SU-DHL-6 (cell line): Measurements from ENCODE around the gene COX8C.
"Not testable (repeated sequence)": the region's sequence is repeated elsewhere in the genome, so short reads cannot be mapped to it uniquely, and the experiment has no call there.

Source experiments
- H2AFZ ChIP-seq: fragments of 200-600 bp; sonication (generic); 2 replicates; pipeline ENCODE4 v1.6.1; 2014; ENCODE audit warnings: low read depth, mild to moderate bottlenecking, moderate library complexity, mixed read lengths, antibody characterized with exemption, low read length; ENCODE audit not compliant: severe bottlenecking
- H3F3A ChIP-seq: fragments of 200-600 bp; shearing (Covaris generic); 2 replicates; pipeline ENCODE4 v1.6.0; 2016; ENCODE audit warnings: antibody characterized with exemption, mild to moderate bottlenecking; ENCODE audit not compliant: insufficient read depth
- H3K27ac ChIP-seq: fragments of 200-600 bp; sonication (generic); 2 replicates; pipeline ENCODE4 v1.5.1; 2016; ENCODE audit warnings: low read depth, mild to moderate bottlenecking, low read length, moderate library complexity, mixed read lengths
- H3K27me3 ChIP-seq: fragments of 200-600 bp; sonication (generic), shearing (Covaris generic); 2 replicates; pipeline ENCODE4 v1.6.0; 2014; ENCODE audit warnings: mild to moderate bottlenecking, low read length
- H3K36me3 ChIP-seq: fragments of 200-600 bp; sonication (generic); 2 replicates; pipeline ENCODE4 v1.6.1; 2014; ENCODE audit warnings: mild to moderate bottlenecking, low read length, mixed read lengths
- H3K4me2 ChIP-seq: fragments of 300-600, 200-600 bp; shearing (Covaris generic), sonication (generic); 2 replicates; pipeline ENCODE4 v1.6.0; 2014; ENCODE audit warnings: low read length, low read depth, mild to moderate bottlenecking; ENCODE audit not compliant: poor library complexity, severe bottlenecking
- H3K4me3 ChIP-seq: fragments of 200-600 bp; sonication (generic); 2 replicates; pipeline ENCODE4 v1.5.1; 2014; ENCODE audit warnings: antibody characterized with exemption, low read length, mild to moderate bottlenecking, mixed read lengths; ENCODE audit not compliant: insufficient read depth, poor library complexity, severe bottlenecking
- H3K79me2 ChIP-seq: fragments of 200-600 bp; sonication (generic); 2 replicates; pipeline ENCODE4 v1.6.1; 2014; ENCODE audit warnings: mild to moderate bottlenecking, low read length, moderate library complexity; ENCODE audit not compliant: insufficient read depth
- H3K9ac ChIP-seq: fragments of 200-600 bp; sonication (generic); 2 replicates; pipeline ENCODE4 v1.7.0; 2014; ENCODE audit warnings: mild to moderate bottlenecking, low read length
- H3K9me2 ChIP-seq: fragments of 200-600 bp; sonication (generic); replicated peaks from 2 replicates; pipeline ENCODE4 v1.6.1; 2014; ENCODE audit warnings: low read length; ENCODE audit not compliant: insufficient read depth
- H3K9me3 ChIP-seq: fragments of 200-600 bp; sonication (generic); 2 replicates; pipeline ENCODE4 v1.6.1; 2014; ENCODE audit warnings: low read length, mixed read lengths; ENCODE audit not compliant: insufficient read depth
- H4K20me1 ChIP-seq: fragments of 200-600 bp; sonication (generic); 2 replicates; pipeline ENCODE4 v1.6.1; 2014; ENCODE audit warnings: low read depth, mild to moderate bottlenecking, antibody characterized with exemption, low read length, moderate library complexity, mixed read lengths
- EZH2phosphoT487 ChIP-seq: fragments of 200-600 bp; sonication (generic), shearing (Covaris generic); conservative IDR thresholded peaks from 2 replicates; pipeline ENCODE4 v1.6.1; 2018; ENCODE audit warnings: mild to moderate bottlenecking, antibody characterized with exemption, low read length, moderate library complexity, mixed read lengths
- TF ChIP-seq, protein P1 (sequence below): fragments of 200-600 bp; sonication (generic); IDR thresholded peaks from one replicate; pipeline ENCODE4 v1.5.1; 2017; ENCODE audit warnings: antibody characterized with exemption, mild to moderate bottlenecking, low read length, moderate library complexity; ENCODE audit not compliant: insufficient read depth, poor library complexity, severe bottlenecking

Gene COX8C

GRCh38 chr14:93348292-93348691 is 1.3 kb downstream of the COX8C start:
- TF ChIP-seq, protein P1, sequence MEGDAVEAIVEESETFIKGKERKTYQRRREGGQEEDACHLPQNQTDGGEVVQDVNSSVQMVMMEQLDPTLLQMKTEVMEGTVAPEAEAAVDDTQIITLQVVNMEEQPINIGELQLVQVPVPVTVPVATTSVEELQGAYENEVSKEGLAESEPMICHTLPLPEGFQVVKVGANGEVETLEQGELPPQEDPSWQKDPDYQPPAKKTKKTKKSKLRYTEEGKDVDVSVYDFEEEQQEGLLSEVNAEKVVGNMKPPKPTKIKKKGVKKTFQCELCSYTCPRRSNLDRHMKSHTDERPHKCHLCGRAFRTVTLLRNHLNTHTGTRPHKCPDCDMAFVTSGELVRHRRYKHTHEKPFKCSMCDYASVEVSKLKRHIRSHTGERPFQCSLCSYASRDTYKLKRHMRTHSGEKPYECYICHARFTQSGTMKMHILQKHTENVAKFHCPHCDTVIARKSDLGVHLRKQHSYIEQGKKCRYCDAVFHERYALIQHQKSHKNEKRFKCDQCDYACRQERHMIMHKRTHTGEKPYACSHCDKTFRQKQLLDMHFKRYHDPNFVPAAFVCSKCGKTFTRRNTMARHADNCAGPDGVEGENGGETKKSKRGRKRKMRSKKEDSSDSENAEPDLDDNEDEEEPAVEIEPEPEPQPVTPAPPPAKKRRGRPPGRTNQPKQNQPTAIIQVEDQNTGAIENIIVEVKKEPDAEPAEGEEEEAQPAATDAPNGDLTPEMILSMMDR: no peak
- no peak for TF ChIP-seq EZH2phosphoT487
- Histone ChIP-seq H3K9ac (no peak overlapping the region), H3K27me3 (no peaks in the 10 kb centered on the region), H4K20me1 (no peaks in the 10 kb centered on the region), H3K27ac (no peak overlapping the region), H3K9me2 (no peaks in the 10 kb centered on the region), H3K79me2 (no peaks in the 10 kb centered on the region), H3K4me2 (no peak overlapping the region), H3K4me3 (no peak overlapping the region), H3K36me3 (no peaks in the 10 kb centered on the region), H3F3A (no peaks in the 10 kb centered on the region), H3K9me3 (no peaks in the 10 kb centered on the region), H2AFZ (no peak overlapping the region)

- H3K36me3 ChIP-seq, H3K9me3 ChIP-seq, H3K4me2 ChIP-seq, H3K27me3 ChIP-seq, H3K27ac ChIP-seq, H3K9me2 ChIP-seq, H3F3A ChIP-seq, H2AFZ ChIP-seq, H3K79me2 ChIP-seq, H3K4me3 ChIP-seq, H4K20me1 ChIP-seq, H3K9ac ChIP-seq: not testable (repeated sequence)
Measured at GRCh38 chr14:93354873-93355272, 7.9 kb downstream of the COX8C start.

DNA sequence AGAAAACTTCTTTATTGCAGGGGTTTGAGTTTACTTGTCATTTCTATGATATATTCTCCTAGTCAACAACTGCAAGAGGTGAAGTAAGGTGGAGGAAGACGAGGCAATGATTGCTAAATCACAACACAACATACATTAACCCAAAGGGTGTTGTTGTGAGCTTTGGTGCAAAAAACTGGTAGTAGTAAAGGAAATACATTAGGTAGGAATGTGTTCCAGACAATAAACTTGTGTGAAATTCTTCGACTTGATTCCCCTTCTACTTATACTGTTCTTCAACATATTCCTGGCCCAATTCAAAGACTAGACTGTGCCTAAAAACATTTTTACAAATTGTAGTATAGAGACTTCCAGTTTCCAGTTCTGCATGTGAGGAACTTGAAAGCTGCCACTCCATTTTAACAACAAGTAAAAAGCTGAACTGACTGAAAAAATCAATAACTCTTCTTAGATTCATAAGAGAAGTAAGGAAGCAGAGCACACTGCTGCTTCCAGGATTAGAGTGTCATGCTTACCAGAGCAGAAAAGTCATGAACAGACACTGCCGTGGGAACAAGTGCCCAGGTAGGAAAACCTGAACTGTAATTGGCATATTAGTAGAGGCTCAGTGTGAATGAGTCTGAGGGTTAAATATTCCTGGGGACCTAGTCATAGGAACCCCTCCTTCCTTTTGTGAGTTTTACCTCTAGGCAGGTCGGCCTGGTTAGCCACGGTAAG is 22.2 kb downstream of the COX8C start:
- Histone ChIP-seq H2AFZ (peak overlapping the region; percentile 73), H3K4me2 (peak overlapping the region; percentile 36), H3K27ac (0 out of 2 replicates have a peak overlapping the region, but pooled peaks have one; percentile 4), H4K20me1 (no peaks in the 10 kb centered on the region), H3K79me2 (no peaks in the 10 kb centered on the region), H3K27me3 (no peaks in the 10 kb centered on the region), H3K9me2 (no peaks in the 10 kb centered on the region), H3K9me3 (no peaks in the 10 kb centered on the region), H3F3A (0 out of 2 replicates have a peak, but pooled peaks cover 5% of the 10 kb centered on the region), H3K4me3 (no peak overlapping the region), H3K36me3 (no peaks in the 10 kb centered on the region), H3K9ac (peak overlapping the region; percentile 26; the same call in 1 of the 2 replicates)
- TF ChIP-seq, protein P1: no peak
- TF ChIP-seq EZH2phosphoT487: no peak

- H3K36me3 ChIP-seq: no peaks in the 10 kb centered on the region
- H3K79me2 ChIP-seq: no peaks in the 10 kb centered on the region
- H3K9me3 ChIP-seq: peaks cover under 1% of the 10 kb centered on the region; the same call in 1 of the 2 replicates
- H3K4me3 ChIP-seq: no peak overlapping the region
- no peaks in the 10 kb centered on the region for H3K27me3 ChIP-seq
- H3K27ac ChIP-seq: peak overlapping the region; percentile 27
- no peaks in the 10 kb centered on the region for H4K20me1 ChIP-seq
- H3K4me2 ChIP-seq: peak overlapping the region; percentile 36
- peak overlapping the region; percentile 73 for H2AFZ ChIP-seq
- no peaks in the 10 kb centered on the region for H3K9me2 ChIP-seq
- 0 out of 2 replicates have a peak, but pooled peaks cover 5% of the 10 kb centered on the region for H3F3A ChIP-seq
- TF ChIP-seq EZH2phosphoT487: no peak
- TF ChIP-seq, protein P1: no peak
- peak overlapping the region; percentile 26; the same call in 1 of the 2 replicates for H3K9ac ChIP-seq
Measured at GRCh38 chr14:93369713-93370266, 22.8 kb downstream of the COX8C start.
